HG03457 (cell line): ENCODE measurements around the gene PAPPA2.

Experiments used
- ATAC-seq: cut with Tn5 transposase; IDR thresholded peaks from one replicate; pipeline ENCODE4 v1.9.1; 2021; ENCODE audit warnings: moderate number of reproducible peaks; ENCODE audit not compliant: unreplicated experiment

PAPPA2 gene

DNA sequence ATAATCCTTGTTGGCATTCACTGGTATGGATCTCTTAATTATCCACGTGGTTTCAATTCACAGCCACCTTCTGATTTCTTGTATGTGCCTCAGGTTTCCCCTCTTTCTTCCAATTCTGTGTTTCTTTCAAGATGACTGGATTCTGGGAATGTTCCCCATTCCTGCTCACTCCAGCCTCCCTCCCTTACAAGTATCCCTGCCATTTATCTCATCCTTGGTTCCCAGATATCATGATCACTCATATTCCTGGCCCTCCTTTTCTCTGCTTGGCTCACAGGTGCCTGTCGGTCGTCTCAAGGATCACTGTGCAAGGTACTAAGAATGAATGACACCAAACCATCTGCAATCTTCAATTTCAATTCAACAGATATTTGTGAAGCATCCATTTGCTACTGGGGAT lies 422.4 kb downstream of the PAPPA2 start:
- ATAC-seq: no peak

DNA sequence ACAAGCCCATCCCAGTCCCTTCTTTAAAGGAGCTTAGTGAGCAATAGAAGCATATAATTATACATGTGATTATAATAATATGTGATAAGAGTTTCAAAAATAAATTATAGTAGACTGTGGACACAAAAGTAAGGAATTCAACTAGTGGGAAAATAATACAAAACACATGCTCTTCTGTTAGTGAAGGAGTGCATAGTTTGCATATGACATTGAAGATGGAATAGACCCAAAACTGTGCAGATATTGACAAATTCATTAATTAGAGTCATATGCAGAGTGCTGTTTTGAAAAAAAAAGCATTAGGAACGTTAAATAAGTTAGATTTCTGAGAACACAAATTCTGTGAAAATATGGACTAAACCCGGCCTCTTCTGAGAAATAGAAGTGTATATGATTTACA lies 422.8 kb downstream of the PAPPA2 start:
- no peak for ATAC-seq

DNA sequence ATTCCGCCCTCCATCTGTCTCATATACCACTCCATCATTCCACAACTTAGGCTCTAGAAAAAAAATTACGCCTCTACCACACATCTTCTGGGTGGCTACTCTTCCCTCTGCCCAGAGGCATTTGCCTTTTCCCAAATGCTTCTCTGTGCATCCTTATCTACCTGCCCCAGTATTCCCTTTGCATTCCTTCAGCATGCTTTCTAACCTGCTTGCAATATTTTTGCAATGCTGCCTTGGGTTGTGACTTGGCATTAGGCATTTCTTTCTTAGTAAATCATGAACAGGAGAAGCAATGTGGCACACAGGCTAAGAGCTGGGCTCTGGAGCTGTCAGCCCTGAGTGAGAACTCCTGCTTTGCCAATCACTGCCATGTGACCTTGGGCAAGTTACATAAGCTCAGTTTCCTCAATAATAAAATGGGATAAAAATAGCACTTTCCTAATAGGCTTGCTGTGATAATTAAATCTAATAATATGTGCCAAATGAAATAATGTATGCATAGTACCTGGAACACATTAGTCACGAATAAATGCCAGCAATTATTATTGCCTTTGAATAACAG lies 425.6 kb downstream of the PAPPA2 start:
- ATAC-seq: no peak

DNA sequence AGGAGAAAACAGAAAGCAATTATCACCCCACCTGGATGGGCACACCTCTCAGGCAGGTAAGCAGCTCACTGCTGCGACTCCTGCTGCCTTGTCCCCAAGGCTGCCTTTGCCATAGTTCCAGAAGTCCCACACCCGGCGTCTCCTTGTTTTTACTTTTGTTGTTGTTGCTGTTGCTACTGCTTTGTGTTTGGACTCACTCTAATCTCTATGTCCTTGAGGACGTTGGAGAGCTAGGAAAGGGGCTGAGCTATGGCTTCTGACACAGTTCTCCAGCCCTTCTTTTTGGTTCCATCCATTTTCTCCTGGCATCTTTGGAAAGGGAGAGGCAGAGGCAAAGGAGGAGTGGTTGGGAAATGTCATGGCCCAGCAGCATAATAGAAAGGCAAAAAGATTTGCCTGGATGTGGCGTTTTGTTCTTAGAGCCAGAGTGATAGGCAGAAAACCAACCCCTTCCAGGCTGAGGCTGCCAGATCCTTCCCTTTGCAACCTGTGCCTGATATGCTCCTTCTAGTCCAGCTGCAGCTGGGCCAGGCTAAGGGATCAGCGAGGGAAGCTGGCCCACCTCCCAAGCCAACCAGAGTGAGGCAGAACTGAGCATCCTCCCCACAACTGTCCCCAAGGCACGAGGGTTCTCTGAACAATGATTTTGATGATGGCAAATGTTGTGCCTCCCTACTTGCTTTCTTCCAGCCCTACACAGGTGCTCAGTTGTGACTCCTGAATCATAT lies 430.8 kb downstream of the PAPPA2 start:
- ATAC-seq: no peak

DNA sequence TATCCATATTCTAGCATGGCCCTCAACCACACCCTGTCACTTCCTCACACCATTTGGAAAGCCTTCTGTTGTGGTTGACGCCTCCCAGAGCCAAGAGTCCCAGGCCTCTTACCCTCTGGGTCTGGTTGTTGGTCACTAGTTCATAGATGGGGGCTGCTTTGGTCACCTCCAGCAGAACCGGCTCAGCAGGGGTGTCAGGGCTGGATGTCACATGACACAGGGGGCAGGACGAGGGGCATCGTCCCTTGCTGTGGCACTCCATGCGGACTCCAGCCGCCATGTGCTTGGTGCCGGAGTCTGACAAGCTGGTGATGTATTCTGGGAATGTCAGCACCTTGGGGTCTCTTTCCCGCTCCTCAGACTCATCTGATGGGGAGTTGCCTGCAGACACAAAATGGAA lies 431.5 kb downstream of the PAPPA2 start:
- ATAC-seq: no peak
